Vagina (tissue), 2 donors: ENCODE data around the gene APOBEC4. TPM values are rescaled to one million over a fixed set of nuclear protein-coding genes. Genes with fewer than 3 reads are reported as not detected.
"Not testable (repeated sequence)": the region's sequence is repeated elsewhere in the genome, so short reads cannot be mapped to it uniquely, and the experiment has no call there.

Source experiments
- DNase-seq, 2 donors: peaks; one replicate each; pipeline ENCODE4 v3.0.0-alpha.2; 2017; ENCODE audit errors: extremely low spot score in 2 of 2
- H3K27ac ChIP-seq: fragments of 200-600 bp; sonication (generic); one replicate; pipeline ENCODE4 v1.5.1; 2019
- H3K27me3 ChIP-seq: fragments of 200-600 bp; sonication (generic); one replicate; pipeline ENCODE4 v1.5.1; 2019
- H3K36me3 ChIP-seq, 2 donors: fragments of 200-600 bp; sonication (generic); one replicate each; pipeline ENCODE4 v1.5.1; 2017 to 2019
- H3K4me1 ChIP-seq: fragments of 200-600 bp; sonication (generic); one replicate; pipeline ENCODE4 v1.5.1; 2019
- H3K4me3 ChIP-seq, 2 donors: fragments of 200-600 bp; sonication (generic); 1 replicate in 1 of 2; 2 replicates in 1 of 2; pipeline ENCODE4 v1.5.1; 2016 to 2019
- H3K9me3 ChIP-seq: fragments of 200-600 bp; sonication (generic); one replicate; pipeline ENCODE4 v1.5.1; 2019
- CTCF ChIP-seq, 3 experiments: fragments of 450-650 bp in 2 of 3; fragments of 200-600 bp in 1 of 3; sonication (generic) in 1 of 3; IDR thresholded peaks; one replicate each; pipeline ENCODE4 v1.5.1; 2017 to 2019; ENCODE audit warnings: antibody characterized with exemption in 3 of 3, mild to moderate bottlenecking in 2 of 3, moderate library complexity in 2 of 3
- POLR2A ChIP-seq, 2 donors: fragments of 450-650 bp; IDR thresholded peaks; one replicate each; pipeline ENCODE4 v1.6.1; 2017; ENCODE audit warnings: antibody characterized with exemption in 2 of 2, mild to moderate bottlenecking in 2 of 2, moderate library complexity in 2 of 2
- POLR2AphosphoS5 ChIP-seq, 2 donors: sonication (generic); formaldehyde crosslinking; IDR thresholded peaks; one replicate each; pipeline ENCODE4 v1.9.0; 2017; ENCODE audit warnings: antibody characterized with exemption in 2 of 2, mild to moderate bottlenecking in 2 of 2, low read depth in 1 of 2; ENCODE audit not compliant: insufficient read depth in 1 of 2
- intact Hi-C: fragments of 100-400 bp; cut with DNase I; formaldehyde crosslinking; loops from one replicate; pipeline ENCODE4 v1.15.1; 2023
- total RNA-seq: library from RNA; depleted of rRNA; stranded (reverse); fragments of >200 nt; gene quantifications from one replicate; pipeline ENCODE4 v1.2.3, GENCODE V29; 2016

Gene APOBEC4
- total RNA-seq, 1 donor from 2014 or later = not detected

- peaks cover 3% of the 10 kb centered on the region for H3K4me1 ChIP-seq
- TF ChIP-seq CTCF (IDR thresholded peaks at IDR 0.05) (no peak), POLR2AphosphoS5 (IDR thresholded peaks at IDR 0.05; ENCODE audit: insufficient read depth in 1 of 2, low read depth in 1 of 2) (no peak), POLR2A (IDR thresholded peaks at IDR 0.05) (no peak)
- H3K4me3 ChIP-seq = no peak overlapping the region
- H3K27me3 ChIP-seq = no peaks in the 10 kb centered on the region
- intact Hi-C loops = no loop called here
- no peaks in the 10 kb centered on the region for H3K9me3 ChIP-seq
- DNase-seq = no peak
- peaks cover 0 to 5% of the 10 kb centered on the region in 2 donors for H3K36me3 ChIP-seq
- no peak overlapping the region for H3K27ac ChIP-seq
Measured at GRCh38 chr1:183620311-183620710, 32.8 kb downstream of the APOBEC4 start.

- intact Hi-C loops = no loop called here
- Histone ChIP-seq H3K27me3 (no peaks in the 10 kb centered on the region), H3K27ac (no peak overlapping the region), H3K36me3 (peaks cover 0 to 5% of the 10 kb centered on the region in 2 donors), H3K9me3 (no peaks in the 10 kb centered on the region), H3K4me1 (no peaks in the 10 kb centered on the region), H3K4me3 (no peak overlapping the region)
- TF ChIP-seq POLR2A (IDR thresholded peaks at IDR 0.05) (no peak), CTCF (IDR thresholded peaks at IDR 0.05) (no peak), POLR2AphosphoS5 (IDR thresholded peaks at IDR 0.05; ENCODE audit: insufficient read depth in 1 of 2, low read depth in 1 of 2) (no peak)
- no peak for DNase-seq
Measured at GRCh38 chr1:183619781-183620180, 33.3 kb downstream of the APOBEC4 start.

GRCh38 chr1:183618202-183618601, 34.9 kb downstream of the APOBEC4 start:
- intact Hi-C loops, H3K4me3 ChIP-seq, H3K9me3 ChIP-seq, H3K27me3 ChIP-seq, DNase-seq, H3K4me1 ChIP-seq, H3K36me3 ChIP-seq, H3K27ac ChIP-seq: not testable (repeated sequence)

GRCh38 chr1:183612975-183613374, 40.1 kb downstream of the APOBEC4 start:
- H3K4me1 ChIP-seq = peaks cover 15% of the 10 kb centered on the region
- H3K9me3 ChIP-seq, intact Hi-C loops, DNase-seq, H3K4me3 ChIP-seq, H3K27me3 ChIP-seq, H3K36me3 ChIP-seq, H3K27ac ChIP-seq: not testable (repeated sequence)

- Histone ChIP-seq H3K27ac (no peak overlapping the region), H3K4me1 (peaks cover 15% of the 10 kb centered on the region), H3K36me3 (no peaks in the 10 kb centered on the region), H3K9me3 (no peaks in the 10 kb centered on the region), H3K4me3 (no peak overlapping the region), H3K27me3 (no peaks in the 10 kb centered on the region)
- no peak for DNase-seq
- TF ChIP-seq CTCF (IDR thresholded peaks at IDR 0.05) = no peak
- no peak for TF ChIP-seq POLR2A (IDR thresholded peaks at IDR 0.05)
- no peak for TF ChIP-seq POLR2AphosphoS5 (IDR thresholded peaks at IDR 0.05; ENCODE audit: insufficient read depth in 1 of 2, low read depth in 1 of 2)
- intact Hi-C loops = no loop called here
Measured at GRCh38 chr1:183612407-183612806, 40.7 kb downstream of the APOBEC4 start.

GRCh38 chr1:183611021-183611420, 42.1 kb downstream of the APOBEC4 start:
- Histone ChIP-seq H3K36me3 (no peaks in the 10 kb centered on the region), H3K27me3 (no peaks in the 10 kb centered on the region), H3K27ac (no peak overlapping the region), H3K4me1 (peaks cover 15% of the 10 kb centered on the region), H3K9me3 (no peaks in the 10 kb centered on the region), H3K4me3 (no peak overlapping the region)
- intact Hi-C loops = no loop called here
- TF ChIP-seq POLR2AphosphoS5 (IDR thresholded peaks at IDR 0.05; ENCODE audit: insufficient read depth in 1 of 2, low read depth in 1 of 2) = no peak
- TF ChIP-seq CTCF (IDR thresholded peaks at IDR 0.05) = no peak
- no peak for TF ChIP-seq POLR2A (IDR thresholded peaks at IDR 0.05)
- DNase-seq = no peak
